KMS-11 (cell line): ENCODE results near the gene STXBP6.

Source experiments
- H2AFZ ChIP-seq: fragments of 200-600 bp; sonication (generic); 2 replicates; pipeline ENCODE4 v1.6.1; 2016; ENCODE audit warnings: antibody characterized with exemption, mixed run types, low read depth
- H3K27ac ChIP-seq: fragments of 200-600 bp; sonication (generic); 2 replicates; pipeline ENCODE4 v1.6.1; 2016; ENCODE audit warnings: mild to moderate bottlenecking, mixed run types
- H3K27me3 ChIP-seq: fragments of 200-600 bp; sonication (generic); 2 replicates; pipeline ENCODE4 v1.6.1; 2017; ENCODE audit warnings: mild to moderate bottlenecking, low read depth, mixed run types, moderate library complexity; ENCODE audit not compliant: insufficient read depth
- H3K36me3 ChIP-seq: fragments of 200-600 bp; sonication (generic); 2 replicates; pipeline ENCODE4 v1.6.1; 2017; ENCODE audit warnings: mild to moderate bottlenecking, mixed run types; ENCODE audit not compliant: insufficient read depth
- H3K4me1 ChIP-seq: fragments of 200-600 bp; sonication (generic); 2 replicates; pipeline ENCODE4 v1.6.1; 2016; ENCODE audit warnings: mild to moderate bottlenecking, low read depth, mixed run types; ENCODE audit not compliant: poor library complexity, severe bottlenecking
- H3K4me2 ChIP-seq: fragments of 200-600 bp; sonication (generic); 2 replicates; pipeline ENCODE4 v1.7.0; 2016; ENCODE audit warnings: mild to moderate bottlenecking, mixed run types
- H3K4me3 ChIP-seq: fragments of 200-600 bp; sonication (generic); IDR thresholded peaks from 2 replicates; pipeline ENCODE4 v1.6.1; 2017; ENCODE audit warnings: low read depth, low read length, mixed read lengths; ENCODE audit not compliant: insufficient read depth
- H3K79me2 ChIP-seq: fragments of 200-600 bp; sonication (generic); 2 replicates; pipeline ENCODE4 v1.6.1; 2016; ENCODE audit warnings: low read depth, mixed run types; ENCODE audit not compliant: insufficient read depth
- H3K9ac ChIP-seq: fragments of 200-600 bp; sonication (generic); 2 replicates; pipeline ENCODE4 v1.6.1; 2016; ENCODE audit warnings: mild to moderate bottlenecking, mixed run types
- H4K20me1 ChIP-seq: fragments of 200-600 bp; sonication (generic); 2 replicates; pipeline ENCODE4 v1.6.1; 2016; ENCODE audit warnings: mild to moderate bottlenecking, mixed run types; ENCODE audit not compliant: insufficient read depth
- CTCF ChIP-seq: fragments of 200-600 bp; sonication (generic); conservative IDR thresholded peaks from 2 replicates; pipeline ENCODE4 v1.6.1; 2017; ENCODE audit warnings: low read depth, mild to moderate bottlenecking, antibody characterized with exemption, low read length, moderate library complexity, mixed read lengths

Gene STXBP6

DNA sequence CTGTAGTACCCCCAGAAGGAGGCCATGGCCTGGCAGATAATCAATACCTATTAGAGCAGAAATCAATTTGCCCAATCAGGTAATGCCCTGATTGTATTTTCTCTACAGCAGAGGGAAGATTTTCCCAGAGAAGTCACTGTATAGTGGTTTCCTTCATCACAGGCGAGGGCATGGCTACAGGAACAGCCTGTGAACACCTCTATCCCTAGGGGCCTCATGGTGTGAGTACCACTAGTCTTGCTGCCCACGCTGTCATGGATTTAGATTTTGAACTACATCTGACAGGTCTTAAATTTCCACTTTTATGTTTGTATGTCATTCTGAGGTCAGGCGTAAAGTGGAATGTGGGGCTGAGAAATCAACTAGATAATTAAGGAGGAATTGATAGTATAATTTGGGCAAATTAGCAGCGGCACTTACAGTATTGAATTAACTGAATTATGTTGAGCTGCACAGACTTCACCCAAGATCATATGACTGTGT, 42.4 kb upstream of the STXBP6 start:
- no peak overlapping the region for H3K27ac ChIP-seq
- H4K20me1 ChIP-seq, result no peaks in the 10 kb centered on the region
- no peaks in the 10 kb centered on the region for H3K27me3 ChIP-seq
- H3K36me3 ChIP-seq, result no peaks in the 10 kb centered on the region
- H3K4me3 ChIP-seq, result no peak overlapping the region
- H3K4me1 ChIP-seq, result no peaks in the 10 kb centered on the region
- H3K79me2 ChIP-seq, result no peaks in the 10 kb centered on the region
- no peak overlapping the region for H3K9ac ChIP-seq
- H3K4me2 ChIP-seq, result no peak overlapping the region
- no peak for TF ChIP-seq CTCF
- no peak overlapping the region for H2AFZ ChIP-seq

- no peaks in the 10 kb centered on the region for H3K36me3 ChIP-seq
- H3K4me2 ChIP-seq, result no peak overlapping the region
- no peak for TF ChIP-seq CTCF
- H3K4me3 ChIP-seq, result no peak overlapping the region
- no peaks in the 10 kb centered on the region for H4K20me1 ChIP-seq
- no peak overlapping the region for H2AFZ ChIP-seq
- H3K4me1 ChIP-seq, result no peaks in the 10 kb centered on the region
- no peak overlapping the region for H3K9ac ChIP-seq
- H3K79me2 ChIP-seq, result no peaks in the 10 kb centered on the region
- H3K27ac ChIP-seq, result no peak overlapping the region
- no peaks in the 10 kb centered on the region for H3K27me3 ChIP-seq
Observed at GRCh38 chr14:25090716-25091454, 40.9 kb upstream of the STXBP6 start.

GRCh38 chr14:25090256-25090655, 40.3 kb upstream of the STXBP6 start:
- H3K79me2 ChIP-seq, result no peaks in the 10 kb centered on the region
- no peak overlapping the region for H2AFZ ChIP-seq
- TF ChIP-seq CTCF, result no peak
- H3K4me2 ChIP-seq, result no peak overlapping the region
- no peak overlapping the region for H3K27ac ChIP-seq
- H3K4me3 ChIP-seq, result no peak overlapping the region
- H3K4me1 ChIP-seq, result no peaks in the 10 kb centered on the region
- H3K27me3 ChIP-seq, result no peaks in the 10 kb centered on the region
- no peaks in the 10 kb centered on the region for H3K36me3 ChIP-seq
- no peaks in the 10 kb centered on the region for H4K20me1 ChIP-seq
- no peak overlapping the region for H3K9ac ChIP-seq

DNA sequence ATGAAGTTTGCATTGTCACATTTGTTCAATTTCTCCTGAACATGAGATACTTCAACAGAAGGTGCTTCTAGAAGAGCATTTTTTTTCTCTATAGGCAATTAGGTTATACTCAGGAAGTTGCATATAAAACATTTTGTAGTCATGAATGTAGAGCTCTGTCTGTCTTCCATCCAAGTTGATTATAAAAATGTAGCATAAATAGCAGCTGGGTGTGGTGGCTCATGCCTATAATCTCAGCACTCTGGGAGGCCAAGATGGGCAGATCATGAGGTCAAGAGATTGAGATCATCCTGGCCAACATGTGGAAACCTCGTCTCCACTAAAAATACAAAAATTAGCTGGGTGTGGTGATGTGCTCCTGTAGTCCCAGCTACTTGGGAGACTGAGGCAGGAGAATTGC, 39.5 kb upstream of the STXBP6 start:
- Histone ChIP-seq H3K4me2 (no peak overlapping the region), H3K27ac (no peak overlapping the region), H3K4me3 (no peak overlapping the region), H3K4me1 (no peaks in the 10 kb centered on the region), H3K27me3 (no peaks in the 10 kb centered on the region), H3K36me3 (no peaks in the 10 kb centered on the region), H3K9ac (no peak overlapping the region), H2AFZ (no peak overlapping the region), H4K20me1 (no peaks in the 10 kb centered on the region), H3K79me2 (no peaks in the 10 kb centered on the region)
- TF ChIP-seq CTCF, result no peak
